Astrocyte (in vitro differentiated cells and primary cell): ENCODE measurements around the gene SLX4. TPM values are rescaled to one million over a fixed set of nuclear protein-coding genes. Genes with fewer than 3 reads are reported as not detected.

Experiments
- DNase-seq: peaks from one replicate; pipeline ENCODE4 v3.0.0-alpha.2; 2010; ENCODE audit warnings: low read depth
- FAIRE-seq: peaks from 2 replicates; lab custom pipeline; 2011; peaks lifted over from hg19 to GRCh38; lab: Jason Lieb, UNC
- H2AFZ ChIP-seq: 2 replicates; pipeline ENCODE4 v1.6.0; 2012; ENCODE audit warnings: low read depth, low read length, inconsistent platforms
- H3K27ac ChIP-seq: 2 replicates; pipeline ENCODE4 v1.5.1; 2011; ENCODE audit warnings: low read depth, low read length, inconsistent platforms
- H3K27me3 ChIP-seq: 2 replicates; pipeline ENCODE4 v1.6.0; 2011; ENCODE audit warnings: low read length, inconsistent platforms; ENCODE audit not compliant: insufficient read depth
- H3K36me3 ChIP-seq: 2 replicates; pipeline ENCODE4 v1.5.1; 2011; ENCODE audit warnings: low read length, inconsistent platforms; ENCODE audit not compliant: insufficient read depth
- H3K4me1 ChIP-seq: 2 replicates; pipeline ENCODE4 v1.5.1; 2011; ENCODE audit warnings: low read length, inconsistent platforms; ENCODE audit not compliant: insufficient read depth
- H3K4me2 ChIP-seq: 2 replicates; pipeline ENCODE4 v1.6.0; 2012; ENCODE audit warnings: low read length, inconsistent platforms
- H3K4me3 ChIP-seq: 2 replicates; pipeline ENCODE4 v1.5.1; 2011; ENCODE audit warnings: low read depth, mild to moderate bottlenecking, low read length, inconsistent platforms; ENCODE audit not compliant: insufficient read depth
- H3K79me2 ChIP-seq: 2 replicates; pipeline ENCODE4 v1.6.0; 2012; ENCODE audit warnings: mild to moderate bottlenecking, low read length, inconsistent platforms; ENCODE audit not compliant: insufficient read depth
- H3K9ac ChIP-seq: 2 replicates; pipeline ENCODE4 v1.6.0; 2012; ENCODE audit warnings: mild to moderate bottlenecking, low read length, inconsistent platforms
- H3K9me3 ChIP-seq: 2 replicates; pipeline ENCODE4 v1.5.1; 2012; ENCODE audit warnings: low read depth, mild to moderate bottlenecking, low read length, inconsistent platforms; ENCODE audit not compliant: insufficient read depth
- H4K20me1 ChIP-seq: 2 replicates; pipeline ENCODE4 v1.6.0; 2012; ENCODE audit warnings: low read length, inconsistent platforms; ENCODE audit not compliant: insufficient read depth
- H3K27ac Mint-ChIP-seq: one replicate; pipeline ENCODE4 v1.8.0; 2021; ENCODE audit warnings: mild to moderate bottlenecking, mixed read lengths; ENCODE audit not compliant: unreplicated experiment
- H3K27me3 Mint-ChIP-seq: one replicate; pipeline ENCODE4 v1.8.0; 2021; ENCODE audit warnings: low read depth, mixed read lengths; ENCODE audit not compliant: unreplicated experiment
- H3K36me3 Mint-ChIP-seq: one replicate; pipeline ENCODE4 v1.8.0; 2021; ENCODE audit warnings: low read depth, mixed read lengths; ENCODE audit not compliant: unreplicated experiment
- H3K4me1 Mint-ChIP-seq: one replicate; pipeline ENCODE4 v1.8.0; 2021; ENCODE audit warnings: low read depth, mixed read lengths; ENCODE audit not compliant: unreplicated experiment
- H3K4me3 Mint-ChIP-seq: one replicate; pipeline ENCODE4 v1.8.0; 2021; ENCODE audit warnings: mild to moderate bottlenecking, moderate library complexity, mixed read lengths; ENCODE audit not compliant: unreplicated experiment
- H3K9me3 Mint-ChIP-seq: one replicate; pipeline ENCODE4 v1.8.0; 2021; ENCODE audit warnings: mild to moderate bottlenecking, mixed read lengths; ENCODE audit not compliant: unreplicated experiment
- CTCF ChIP-seq: IDR thresholded peaks from 2 replicates; pipeline ENCODE4 v1.5.1; 2011; ENCODE audit warnings: low read depth, mild to moderate bottlenecking, inconsistent platforms, low read length, moderate library complexity; ENCODE audit not compliant: insufficient read depth
- EZH2 ChIP-seq: IDR thresholded peaks from 2 replicates; pipeline ENCODE4 v1.6.1; 2012; ENCODE audit warnings: mild to moderate bottlenecking, low read length, inconsistent platforms; ENCODE audit not compliant: insufficient read depth
- total RNA-seq: library from RNA; stranded (reverse); gene quantifications from 2 replicates; pipeline ENCODE4 v1.2.1, GENCODE V29; 2021

Gene SLX4
- total RNA-seq, 1 donor from 2014 or later = 7.8 TPM

GRCh38 chr16:3564130-3564888 lies 47.1 kb downstream of the SLX4 start:
- no peak for DNase-seq
- Mint-ChIP-seq H3K4me3 (no peak overlapping the region), H3K9me3 (no peaks in the 10 kb centered on the region), H3K27me3 (no peaks in the 10 kb centered on the region), H3K27ac (no peak overlapping the region), H3K4me1 (no peaks in the 10 kb centered on the region), H3K36me3 (peaks cover 3% of the 10 kb centered on the region)
- Histone ChIP-seq H3K4me3 (no peak overlapping the region), H3K36me3 (no peaks in the 10 kb centered on the region), H3K4me2 (no peak overlapping the region), H3K9me3 (no peaks in the 10 kb centered on the region), H3K27me3 (no peaks in the 10 kb centered on the region), H3K9ac (no peak overlapping the region), H3K4me1 (no peaks in the 10 kb centered on the region), H3K79me2 (no peaks in the 10 kb centered on the region), H4K20me1 (no peaks in the 10 kb centered on the region), H3K27ac (no peak overlapping the region), H2AFZ (no peak overlapping the region)
- FAIRE-seq = no peak
- no peak for TF ChIP-seq CTCF
- no peak for TF ChIP-seq EZH2

- Histone ChIP-seq H3K4me1 (no peaks in the 10 kb centered on the region), H3K9me3 (no peaks in the 10 kb centered on the region), H2AFZ (no peak overlapping the region), H3K36me3 (no peaks in the 10 kb centered on the region), H3K4me3 (no peak overlapping the region), H3K9ac (no peak overlapping the region), H3K79me2 (no peaks in the 10 kb centered on the region), H3K27ac (no peak overlapping the region), H4K20me1 (no peaks in the 10 kb centered on the region), H3K4me2 (no peak overlapping the region), H3K27me3 (no peaks in the 10 kb centered on the region)
- Mint-ChIP-seq H3K36me3 (peaks cover 3% of the 10 kb centered on the region), H3K27ac (no peak overlapping the region), H3K4me1 (no peaks in the 10 kb centered on the region), H3K27me3 (no peaks in the 10 kb centered on the region), H3K4me3 (no peak overlapping the region), H3K9me3 (no peaks in the 10 kb centered on the region)
- FAIRE-seq (no peak), DNase-seq (no peak)
- no peak for TF ChIP-seq EZH2
- TF ChIP-seq CTCF = no peak
Measured at GRCh38 chr16:3562914-3563480, 48.4 kb downstream of the SLX4 start.

GRCh38 chr16:3561626-3562025 lies 49.8 kb downstream of the SLX4 start:
- Mint-ChIP-seq H3K27ac (no peak overlapping the region), H3K36me3 (peaks cover 3% of the 10 kb centered on the region), H3K4me3 (no peak overlapping the region), H3K27me3 (peaks cover 3% of the 10 kb centered on the region), H3K4me1 (no peaks in the 10 kb centered on the region), H3K9me3 (no peaks in the 10 kb centered on the region)
- FAIRE-seq = no peak
- no peaks in the 10 kb centered on the region for H3K27me3 ChIP-seq
- no peaks in the 10 kb centered on the region for H3K4me1 ChIP-seq
- H3K9me3 ChIP-seq = no peaks in the 10 kb centered on the region
- no peaks in the 10 kb centered on the region for H3K79me2 ChIP-seq
- TF ChIP-seq CTCF = no peak
- TF ChIP-seq EZH2 = no peak
- H4K20me1 ChIP-seq = no peaks in the 10 kb centered on the region
- no peak overlapping the region for H2AFZ ChIP-seq
- H3K4me2 ChIP-seq = no peak overlapping the region
- no peak overlapping the region for H3K4me3 ChIP-seq
- no peaks in the 10 kb centered on the region for H3K36me3 ChIP-seq
- DNase-seq = no peak
- no peak overlapping the region for H3K9ac ChIP-seq
- H3K27ac ChIP-seq = no peak overlapping the region
